Heart right ventricle (tissue), 16 donors: Measurements from ENCODE around the gene AFG1L. TPM values are rescaled to one million over a fixed set of nuclear protein-coding genes. Genes with fewer than 3 reads are reported as not detected.
A peak's percentile ranks its signal among the peaks of the same experiment; 100 is the strongest.

Experiments
- ATAC-seq, 8 donors: fragments of 200-7000 bp; cut with Tn5 transposase; one replicate each; pipeline ENCODE4 v1.9.1; 2020; ENCODE audit warnings: mild to moderate bottlenecking in 8 of 8, moderate library complexity in 8 of 8, moderate number of reproducible peaks in 1 of 8
- DNase-seq, 2 donors: peaks; one replicate each; pipeline ENCODE4 v3.0.0-alpha.2; 2020
- H3K27ac ChIP-seq, 10 donors: fragments of 200-600 bp; sonication (generic) in 2 of 10; one replicate each; pipeline versions ENCODE4 v1.5.0 to v1.8.0; 2020 to 2022; ENCODE audit warnings: mild to moderate bottlenecking in 3 of 10
- H3K27me3 ChIP-seq, 7 donors: fragments of 200-600 bp; one replicate each; pipeline ENCODE4 v1.8.0; 2021 to 2022; ENCODE audit warnings: mild to moderate bottlenecking in 2 of 7
- H3K36me3 ChIP-seq, 9 donors: fragments of 200-600 bp; sonication (generic) in 1 of 9; one replicate each; pipeline versions ENCODE4 v1.5.0 to v1.8.0; 2020 to 2022; ENCODE audit warnings: mild to moderate bottlenecking in 2 of 9
- H3K4me1 ChIP-seq, 9 donors: fragments of 200-600 bp; sonication (generic) in 1 of 9; one replicate each; pipeline versions ENCODE4 v1.5.0 to v1.8.0; 2020 to 2022; ENCODE audit warnings: mild to moderate bottlenecking in 4 of 9
- H3K4me3 ChIP-seq, 10 donors: fragments of 200-600 bp; sonication (generic) in 2 of 10; one replicate each; pipeline versions ENCODE4 v1.5.0 to v1.8.0; 2020 to 2022; ENCODE audit warnings: mild to moderate bottlenecking in 7 of 10, moderate library complexity in 2 of 10
- H3K9me3 ChIP-seq, 11 donors: fragments of 200-600 bp in 10 of 11; sonication (generic) in 2 of 11; one replicate each; pipeline versions ENCODE4 v1.5.0 to v1.8.0; 2013 to 2022; ENCODE audit warnings: mild to moderate bottlenecking in 2 of 11, control low read depth in 1 of 11, moderate library complexity in 1 of 11
- WGBS, 2 donors: extraction: QIAGEN DNeasy Blood & Tissue Kit; methylation state at CpG; one replicate each; pipeline ENCODE4 v1.1.7; 2013; ENCODE audit warnings: inconsistent platforms in 1 of 2; 5-methylcytosine and 5-hydroxymethylcytosine counted together
- intact Hi-C, 10 donors: fragments of 100-400 bp; cut with DNase I; formaldehyde crosslinking; loops; one replicate each; pipeline versions ENCODE4 v1.11.1 to v1.14.2; 2022
- polyA plus RNA-seq, 2 donors: library from polyadenylated mRNA; stranded (reverse); fragments of 200-250 nt; gene quantifications; one replicate each; pipeline ENCODE4 v1.2.3, GENCODE V29; 2013
- total RNA-seq, 10 donors: library from RNA; stranded (reverse); fragmentation: NEBNext Ultra II Directional in 3 of 10; extraction: Animal tissue kit (Norgen Biotek cat#: 25700) in 3 of 10; gene quantifications; one replicate each; pipeline versions ENCODE4 v1.2.1 to v1.2.4, GENCODE V29; 2021 to 2023
- TF ChIP-seq, protein P1 (sequence below), 9 donors: fragments of 200-600 bp; sonication (generic) in 2 of 9; IDR thresholded peaks; one replicate each; pipeline versions ENCODE4 v1.5.0 to v1.8.0; 2021 to 2022; ENCODE audit warnings: antibody characterized with exemption in 9 of 9, mild to moderate bottlenecking in 5 of 9, moderate library complexity in 1 of 9
- donor health status: Arrhythmogenic right ventricular cardiomyopathy.
- donor health status: ischemic (EF 13 %, LVEDD 7.1; RV severe dilation, severe dysfunction).
- donor health status: healthy with polysubstance abuse.
- donor health status: DM: no; HTN: yes; CAD: no.
- donor health status: DM: no; HTN: no; CAD: no.
- donor health status: ischemic (EF 25% LVEDD 6.9; RV normal size, moderate dysfunction).
- donor health status: ischemic (EF 25% LVEDD 5.7; RV mildly dilated, moderate dysfunction).
- donor health status: healthy.
- donor health status: DM: yes; HTN: yes; CAD: no.
- donor health status: Ischemic cardiomyopathy.
- donor health status: ischemic (EF 35%, LVEDD 5.7; RV mildly dilated, moderate dysfunction).
- donor health status: nonischemic (EF 11% LVEDD 7.7; RV severe dilation, severe dysfunction).
- donor health status: DM: yes; HTN: yes; CAD: no.
- donor health status: PGD.
- donor health status: ischemic (EF 29% LVEDD 5.4; RV normal size, mild dysfunction).
- donor health status: nonischemic (EF 23%, LVEDD 6.1; RV moderate dilation, normal function).

The AFG1L gene
- total and polyA plus RNA-seq, 12 donors, result 1.9 to 18.8 (median 12.8) TPM

DNA sequence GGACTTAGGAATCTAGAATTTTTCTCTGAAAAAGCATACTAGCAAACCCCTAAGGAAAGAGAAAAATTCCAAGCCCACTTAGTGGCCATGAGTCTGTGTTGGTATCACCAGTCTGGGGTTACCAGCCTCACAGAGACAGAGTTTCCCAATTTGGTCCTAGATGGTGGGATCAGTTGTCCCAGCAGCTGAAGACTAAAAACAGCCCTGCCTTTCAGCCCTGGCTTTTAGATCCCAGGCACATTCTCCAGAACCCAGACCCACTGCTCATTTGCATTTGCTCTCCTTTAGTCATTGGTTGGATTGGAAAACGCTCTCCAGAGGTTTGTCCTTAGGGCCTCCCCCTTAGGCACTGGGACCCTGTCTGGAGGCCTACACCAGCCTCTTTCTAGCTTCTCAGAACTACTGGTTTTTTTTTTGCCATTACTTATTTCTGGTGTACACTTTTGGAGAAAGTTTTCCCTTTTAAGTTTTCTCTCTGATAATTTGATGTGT lies 226.8 kb downstream of the AFG1L start:
- Histone ChIP-seq H3K4me3 (no peak overlapping the region), H3K9me3 (no peaks in the 10 kb centered on the region), H3K27me3 (no peaks in the 10 kb centered on the region), H3K36me3 (peaks cover 0 to 39% (median 6%) of the 10 kb centered on the region in 9 donors), H3K4me1 (no peaks in the 10 kb centered on the region), H3K27ac (no peak overlapping the region)
- intact Hi-C loops, result loop anchor here in 4 of 10 donors (2.0 to 10.0 kb wide), 5 partner anchors 407 to 544 kb away; no protein-coding TSS in a partner anchor
- DNase-seq, result no peak
- no peak for ATAC-seq
- TF ChIP-seq, protein P1, sequence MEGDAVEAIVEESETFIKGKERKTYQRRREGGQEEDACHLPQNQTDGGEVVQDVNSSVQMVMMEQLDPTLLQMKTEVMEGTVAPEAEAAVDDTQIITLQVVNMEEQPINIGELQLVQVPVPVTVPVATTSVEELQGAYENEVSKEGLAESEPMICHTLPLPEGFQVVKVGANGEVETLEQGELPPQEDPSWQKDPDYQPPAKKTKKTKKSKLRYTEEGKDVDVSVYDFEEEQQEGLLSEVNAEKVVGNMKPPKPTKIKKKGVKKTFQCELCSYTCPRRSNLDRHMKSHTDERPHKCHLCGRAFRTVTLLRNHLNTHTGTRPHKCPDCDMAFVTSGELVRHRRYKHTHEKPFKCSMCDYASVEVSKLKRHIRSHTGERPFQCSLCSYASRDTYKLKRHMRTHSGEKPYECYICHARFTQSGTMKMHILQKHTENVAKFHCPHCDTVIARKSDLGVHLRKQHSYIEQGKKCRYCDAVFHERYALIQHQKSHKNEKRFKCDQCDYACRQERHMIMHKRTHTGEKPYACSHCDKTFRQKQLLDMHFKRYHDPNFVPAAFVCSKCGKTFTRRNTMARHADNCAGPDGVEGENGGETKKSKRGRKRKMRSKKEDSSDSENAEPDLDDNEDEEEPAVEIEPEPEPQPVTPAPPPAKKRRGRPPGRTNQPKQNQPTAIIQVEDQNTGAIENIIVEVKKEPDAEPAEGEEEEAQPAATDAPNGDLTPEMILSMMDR (IDR thresholded peaks at IDR 0.05), result no peak
- WGBS, 2 donors, result 87 to 95% methylated on average over 1 of the region's 1 CpG

DNA sequence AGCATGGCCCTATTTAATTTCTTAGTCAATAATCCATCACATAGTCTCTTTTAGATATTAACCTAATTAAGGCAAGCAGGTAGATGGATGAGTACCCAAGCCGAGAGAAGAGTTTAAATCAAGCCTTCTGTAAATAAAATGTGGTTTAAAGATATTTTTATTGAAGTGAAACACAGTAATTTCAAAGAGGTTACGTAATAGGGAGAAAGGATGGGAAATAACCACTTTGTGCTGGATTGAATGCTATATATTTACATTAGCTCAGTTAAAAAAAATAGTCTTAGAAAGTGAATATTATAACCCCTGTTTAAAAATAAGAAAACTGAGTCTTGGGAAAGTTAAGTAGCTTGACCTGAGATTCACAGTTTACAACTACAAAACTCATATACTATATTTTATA lies 228.8 kb downstream of the AFG1L start:
- 89 to 97% methylated on average over 2 of the region's 2 CpGs for WGBS, 2 donors
- H3K27ac ChIP-seq, result no peak overlapping the region
- no peak for DNase-seq
- peaks cover 0 to 39% (median 6%) of the 10 kb centered on the region in 9 donors for H3K36me3 ChIP-seq
- no peaks in the 10 kb centered on the region for H3K9me3 ChIP-seq
- ATAC-seq, result no peak
- no peaks in the 10 kb centered on the region for H3K4me1 ChIP-seq
- no peak overlapping the region for H3K4me3 ChIP-seq
- TF ChIP-seq, protein P1 (IDR thresholded peaks at IDR 0.05), result no peak
- no peaks in the 10 kb centered on the region for H3K27me3 ChIP-seq
- intact Hi-C loops, result loop anchor here in 5 of 10 donors (2.0 to 10.0 kb wide), 6 partner anchors 409 to 546 kb away; no protein-coding TSS in a partner anchor

DNA sequence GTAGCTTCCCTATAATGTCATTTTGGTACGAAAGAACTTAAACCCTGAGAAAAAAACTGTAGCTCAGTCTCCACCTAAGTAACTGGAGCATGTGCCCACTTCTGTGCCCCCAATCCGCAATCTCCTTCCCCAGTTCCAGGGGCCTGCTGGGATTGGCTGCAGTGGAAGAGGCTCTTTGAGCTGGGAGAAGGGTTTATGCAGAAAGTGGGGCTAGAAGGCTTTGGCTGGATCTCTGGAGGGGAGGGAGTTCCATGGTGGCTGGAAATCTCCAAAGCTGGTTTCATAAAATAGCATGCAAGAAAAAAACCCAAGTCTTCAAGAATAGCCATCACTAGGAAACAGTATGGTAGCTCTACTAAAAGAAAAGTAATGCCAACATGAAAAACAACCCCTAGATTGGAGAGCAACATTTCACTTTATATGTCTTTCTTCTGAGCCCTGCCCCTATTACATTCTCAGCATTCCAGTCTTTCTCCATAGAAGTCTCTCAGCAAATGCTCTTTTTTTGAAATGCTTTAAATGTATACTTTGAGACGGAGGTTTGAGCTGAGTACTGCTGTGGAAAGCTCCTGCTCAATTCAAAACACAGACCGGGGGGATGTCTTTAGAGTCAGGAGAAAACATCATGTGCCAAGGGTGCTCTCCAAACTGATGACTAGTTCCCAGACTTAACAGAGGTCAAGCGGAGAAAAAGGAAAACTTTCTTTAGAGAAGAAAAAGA lies 229.8 kb downstream of the AFG1L start:
- 83 to 90% methylated on average over 5 of the region's 5 CpGs for WGBS, 2 donors
- no peak for ATAC-seq
- no peak for DNase-seq
- TF ChIP-seq, protein P1 (IDR thresholded peaks at IDR 0.05), result no peak
- no peaks in the 10 kb centered on the region for H3K27me3 ChIP-seq
- no peaks in the 10 kb centered on the region for H3K4me1 ChIP-seq
- no peak overlapping the region for H3K4me3 ChIP-seq
- peaks cover 0 to 38% (median 6%) of the 10 kb centered on the region in 9 donors for H3K36me3 ChIP-seq
- H3K9me3 ChIP-seq, result no peaks in the 10 kb centered on the region
- intact Hi-C loops, result loop anchor here in 9 of 10 donors (2.0 to 10.0 kb wide), 6 partner anchors 410 to 547 kb away; no protein-coding TSS in a partner anchor
- no peak overlapping the region for H3K27ac ChIP-seq

DNA sequence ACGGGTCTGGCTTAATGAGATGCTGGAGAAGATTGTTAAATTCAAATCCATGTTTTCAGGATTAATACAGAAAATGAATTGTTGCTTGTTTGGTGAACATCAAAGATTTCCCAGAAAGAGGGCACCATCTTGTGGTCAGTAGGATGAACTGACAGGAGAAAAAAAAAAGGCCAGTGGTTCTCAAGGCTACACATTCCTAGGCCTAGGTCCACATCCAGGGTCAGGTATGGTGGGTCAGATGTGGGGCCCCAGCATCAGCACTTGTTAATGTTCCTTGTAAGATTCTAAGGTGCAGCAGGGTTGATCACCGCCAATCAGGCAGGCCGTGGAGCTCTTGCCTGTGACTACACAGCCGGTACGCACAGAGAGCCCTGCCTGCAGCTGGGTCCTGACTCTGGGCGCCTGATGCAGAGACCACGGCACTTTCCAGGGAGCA lies 231.9 kb downstream of the AFG1L start:
- DNase-seq (no peak), ATAC-seq (peak in 7 of 8 donors; percentile 23 to 59 (median 52))
- Histone ChIP-seq H3K27ac (no peak overlapping the region), H3K27me3 (no peaks in the 10 kb centered on the region), H3K4me3 (no peak overlapping the region), H3K36me3 (peaks cover 0 to 19% (median 0%) of the 10 kb centered on the region in 9 donors), H3K4me1 (no peaks in the 10 kb centered on the region), H3K9me3 (no peaks in the 10 kb centered on the region)
- TF ChIP-seq, protein P1 (IDR thresholded peaks at IDR 0.05), result peak; percentile 57 to 87 (median 83)
- 72 to 75% methylated on average over 7 of the region's 7 CpGs for WGBS, 2 donors
- intact Hi-C loops, result loop anchor here in 9 of 10 donors (1.0 to 10.0 kb wide), 8 partner anchors 412 to 549 kb away; no protein-coding TSS in a partner anchor
